C4-2B (cell line): ENCODE measurements around the gene NCBP2L.

Source experiments
- ZFX ChIP-seq: fragments of 450-650 bp; IDR thresholded peaks from 2 replicates; pipeline ENCODE4 v1.6.1; 2017
- TF ChIP-seq, protein P1 (sequence below): fragments of 450-650 bp; conservative IDR thresholded peaks from 2 replicates; pipeline ENCODE4 v1.5.1; 2017; ENCODE audit warnings: mild to moderate bottlenecking

DNA sequence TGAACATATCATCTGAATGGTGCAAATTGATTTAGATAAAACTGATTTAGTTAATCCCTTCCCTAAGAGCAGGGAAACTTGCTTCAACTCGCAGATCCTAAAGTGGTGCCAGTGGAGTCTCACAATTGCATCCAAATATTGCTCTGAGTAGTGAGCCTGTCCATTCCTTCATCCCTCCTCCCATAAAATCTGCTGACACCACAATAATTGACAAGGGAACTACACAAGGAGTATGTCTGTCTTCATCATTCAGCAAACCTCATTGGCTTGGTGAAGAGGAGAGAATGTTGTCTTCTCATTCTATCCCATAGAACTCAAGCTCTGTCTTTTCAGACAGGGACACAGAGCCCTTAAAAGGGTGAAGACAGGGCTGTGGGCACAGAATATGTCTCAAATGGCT lies 52.3 kb downstream of the NCBP2L start:
- TF ChIP-seq, protein P1, sequence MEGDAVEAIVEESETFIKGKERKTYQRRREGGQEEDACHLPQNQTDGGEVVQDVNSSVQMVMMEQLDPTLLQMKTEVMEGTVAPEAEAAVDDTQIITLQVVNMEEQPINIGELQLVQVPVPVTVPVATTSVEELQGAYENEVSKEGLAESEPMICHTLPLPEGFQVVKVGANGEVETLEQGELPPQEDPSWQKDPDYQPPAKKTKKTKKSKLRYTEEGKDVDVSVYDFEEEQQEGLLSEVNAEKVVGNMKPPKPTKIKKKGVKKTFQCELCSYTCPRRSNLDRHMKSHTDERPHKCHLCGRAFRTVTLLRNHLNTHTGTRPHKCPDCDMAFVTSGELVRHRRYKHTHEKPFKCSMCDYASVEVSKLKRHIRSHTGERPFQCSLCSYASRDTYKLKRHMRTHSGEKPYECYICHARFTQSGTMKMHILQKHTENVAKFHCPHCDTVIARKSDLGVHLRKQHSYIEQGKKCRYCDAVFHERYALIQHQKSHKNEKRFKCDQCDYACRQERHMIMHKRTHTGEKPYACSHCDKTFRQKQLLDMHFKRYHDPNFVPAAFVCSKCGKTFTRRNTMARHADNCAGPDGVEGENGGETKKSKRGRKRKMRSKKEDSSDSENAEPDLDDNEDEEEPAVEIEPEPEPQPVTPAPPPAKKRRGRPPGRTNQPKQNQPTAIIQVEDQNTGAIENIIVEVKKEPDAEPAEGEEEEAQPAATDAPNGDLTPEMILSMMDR, result no peak
- TF ChIP-seq ZFX, result no peak
